Retina (tissue), 1 donor: Measurements from ENCODE around the gene DAB2IP.
A peak's percentile ranks its signal among the peaks of the same experiment; 100 is the strongest.

ENCODE experiments used
- DNase-seq: peaks from one replicate; pipeline ENCODE4 v3.0.0-alpha.2; 2016

DAB2IP gene

DNA sequence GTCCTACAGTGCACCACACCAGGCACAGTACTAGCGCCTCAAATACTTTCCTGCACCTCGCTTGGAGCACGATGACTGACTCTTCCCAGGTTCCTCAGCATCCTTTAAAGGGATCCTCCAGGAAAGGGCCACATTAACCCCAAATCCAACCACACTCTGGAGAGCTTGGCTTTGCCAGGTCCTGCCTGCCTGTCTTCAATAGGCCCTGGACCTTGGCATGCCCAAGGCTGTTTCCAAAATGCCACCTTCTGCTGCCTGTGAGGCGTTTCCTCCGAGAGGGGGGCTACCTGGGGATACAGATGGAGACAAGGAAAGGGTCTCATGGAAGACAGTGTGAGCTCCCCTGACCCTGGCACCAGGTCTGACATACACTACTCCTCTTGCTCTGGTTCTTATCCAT lies 169.9 kb downstream of the DAB2IP start:
- no peak for DNase-seq

- DNase-seq, result peak; percentile 33
These were observed 171.0 kb downstream of the DAB2IP start for GRCh38 chr9:121822093-121823085.

DNA sequence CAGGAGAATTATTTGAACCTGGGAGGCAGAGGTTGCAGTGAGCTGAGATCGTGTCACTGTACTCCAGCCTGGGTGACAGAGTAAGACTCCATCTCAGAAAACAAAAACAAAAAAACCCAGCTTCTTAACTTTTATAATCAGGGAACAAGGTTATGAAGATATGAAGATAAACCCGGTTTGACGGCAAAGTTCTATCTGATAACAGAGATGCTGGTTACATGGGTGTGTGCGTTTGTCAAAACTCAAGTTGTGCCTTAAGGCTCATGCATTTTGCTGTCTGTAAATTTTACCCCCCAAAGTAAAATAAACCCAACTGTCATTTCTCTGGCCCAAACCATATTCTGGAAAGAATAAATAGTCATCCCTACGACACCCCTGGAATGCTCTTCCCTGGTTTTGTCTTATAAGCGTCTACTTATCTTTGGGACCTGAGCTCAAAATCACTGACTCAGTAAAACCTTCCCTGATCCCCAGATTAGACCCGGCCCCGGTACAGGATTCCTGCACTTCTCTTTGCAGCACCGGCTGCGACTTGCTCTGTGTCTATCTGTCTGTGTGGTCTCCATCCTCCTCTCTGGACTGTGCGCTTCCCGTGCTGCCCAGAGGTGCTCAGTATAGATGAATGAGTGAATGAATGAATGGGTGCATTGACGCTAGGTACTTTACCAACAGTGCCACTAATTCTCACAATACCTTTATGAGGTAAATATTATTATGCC lies 172.2 kb downstream of the DAB2IP start:
- no peak for DNase-seq

- no peak for DNase-seq
These were observed 173.2 kb downstream of the DAB2IP start for GRCh38 chr9:121824651-121825030.

- no peak for DNase-seq
These were observed 173.7 kb downstream of the DAB2IP start for GRCh38 chr9:121825031-121825691.

DNA sequence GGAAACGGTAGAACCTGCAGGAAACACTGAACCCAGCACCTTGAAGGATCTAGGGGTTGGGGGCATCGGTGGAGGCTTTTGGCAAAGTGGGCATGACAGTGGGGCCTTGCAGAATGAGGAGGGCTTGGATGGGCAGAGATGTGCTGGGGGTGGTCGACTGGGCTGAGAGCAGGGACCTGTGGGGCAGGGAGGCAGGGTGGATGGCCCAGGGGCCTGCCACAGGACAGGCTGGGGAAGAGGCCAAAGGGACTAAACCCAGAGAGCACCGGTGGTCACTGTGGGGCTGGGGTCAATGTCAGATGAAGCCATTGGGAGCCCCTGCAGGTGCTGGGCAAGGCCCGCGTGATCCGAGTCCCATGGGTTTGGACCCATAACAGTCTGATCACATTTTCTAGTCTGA lies 175.3 kb downstream of the DAB2IP start:
- DNase-seq, result no peak

- no peak for DNase-seq
These were observed 176.0 kb downstream of the DAB2IP start for GRCh38 chr9:121827251-121827967.

GRCh38 chr9:121830441-121831140 lies 179.2 kb downstream of the DAB2IP start:
- no peak for DNase-seq

GRCh38 chr9:121831869-121832268 lies 180.4 kb downstream of the DAB2IP start:
- DNase-seq, result no peak

GRCh38 chr9:121833061-121833460 lies 181.6 kb downstream of the DAB2IP start:
- no peak for DNase-seq
